CD4-positive, alpha-beta T cell (primary cell): ENCODE data around the gene TRERF1. TPM values are rescaled to one million over a fixed set of nuclear protein-coding genes. Genes with fewer than 3 reads are reported as not detected.

ENCODE experiments used
- ATAC-seq: fragments of 200-7000 bp; cut with Tn5 transposase; one replicate; pipeline ENCODE4 v1.10.0; 2022; ENCODE audit warnings: mild to moderate bottlenecking; ENCODE audit not compliant: poor library complexity
- CTCF ChIA-PET: fragments of 350-600 bp; sonication (Branson Sonifier 250); formaldehyde crosslinking; loops from one replicate; lab custom pipeline; 2021; ENCODE audit warnings: antibody characterized with exemption, inconsistent platforms; lab: Charles Lee
- POLR2A ChIA-PET: fragments of 350-600 bp; sonication (Branson Sonifier 250); formaldehyde crosslinking; loops from one replicate; lab custom pipeline; 2021; ENCODE audit warnings: antibody characterized with exemption, inconsistent platforms; lab: Charles Lee
- DNase-seq, 14 experiments: peaks; one replicate each; pipeline ENCODE4 v3.0.0-alpha.2; 2013 to 2020; ENCODE audit warnings: mixed read lengths in 2 of 14
- H3K27ac ChIP-seq, 2 donors: one replicate each; pipeline versions ENCODE4 v1.5.1 to v1.7.0; 2013; ENCODE audit warnings: low read length in 2 of 2, low read depth in 1 of 2, mild to moderate bottlenecking in 1 of 2
- H3K27me3 ChIP-seq, 2 experiments: 1 replicate in 1 of 2; 2 replicates in 1 of 2; pipeline versions ENCODE4 v1.6.1 to v1.7.0; 2013; ENCODE audit warnings: low read length in 2 of 2, control low read depth in 1 of 2, mild to moderate bottlenecking in 1 of 2, moderate library complexity in 1 of 2; ENCODE audit not compliant: insufficient read depth in 2 of 2, control insufficient read depth in 1 of 2
- H3K36me3 ChIP-seq: one replicate; pipeline ENCODE4 v1.6.1; 2013; ENCODE audit warnings: low read length, control low read depth; ENCODE audit not compliant: insufficient read depth
- H3K4me1 ChIP-seq: one replicate; pipeline ENCODE4 v1.6.1; 2013; ENCODE audit warnings: low read length, control low read depth; ENCODE audit not compliant: insufficient read depth
- H3K4me3 ChIP-seq: one replicate; pipeline ENCODE4 v1.5.1; 2013; ENCODE audit warnings: mild to moderate bottlenecking, low read length, moderate library complexity
- H3K9me3 ChIP-seq, 2 experiments: 1 replicate in 1 of 2; 2 replicates in 1 of 2; pipeline versions ENCODE4 v1.6.1 to v1.7.0; 2013; ENCODE audit warnings: low read length in 2 of 2, mild to moderate bottlenecking in 2 of 2, control low read depth in 1 of 2, moderate library complexity in 1 of 2; ENCODE audit not compliant: control insufficient read depth in 1 of 2, insufficient read depth in 1 of 2
- H3K27ac Mint-ChIP-seq: one replicate; pipeline ENCODE4 v1.8.0; 2020; ENCODE audit warnings: mixed read lengths
- H3K27me3 Mint-ChIP-seq: one replicate; pipeline ENCODE4 v1.8.0; 2021; ENCODE audit warnings: mixed read lengths
- H3K36me3 Mint-ChIP-seq: one replicate; pipeline ENCODE4 v1.8.0; 2021; ENCODE audit warnings: low read depth, mixed read lengths
- H3K4me1 Mint-ChIP-seq: one replicate; pipeline ENCODE4 v1.8.0; 2021; ENCODE audit warnings: low read depth, mixed read lengths
- H3K4me3 Mint-ChIP-seq: one replicate; pipeline ENCODE4 v1.8.0; 2020; ENCODE audit warnings: mild to moderate bottlenecking, mixed read lengths
- H3K9me3 Mint-ChIP-seq: one replicate; pipeline ENCODE4 v1.8.0; 2020; ENCODE audit warnings: mixed read lengths
- CTCF ChIP-seq: fragments of 200-600 bp; IDR thresholded peaks from one replicate; pipeline ENCODE4 v1.8.0; 2022; ENCODE audit warnings: antibody characterized with exemption, mild to moderate bottlenecking
- intact Hi-C, 2 experiments: fragments of 100-400 bp; cut with DNase I in 1 of 2; cut with micrococcal nuclease in 1 of 2; formaldehyde crosslinking; loops; one replicate each; pipeline versions ENCODE4 v1.15.1 to v1.9.0; 2023 to 2025; cut with DNase I, micrococcal nuclease
- total RNA-seq, 174 experiments: library from RNA in 2 of 174; stranded (reverse) in 2 of 174; gene quantifications; one replicate each; pipeline ENCODE4 v1.2.3 and lab custom pipeline; 2021 to 2026

The TRERF1 gene
- total RNA-seq, 2 experiments from 2014 or later: 31.0 to 31.7 TPM

- POLR2A ChIA-PET: interaction anchor here (0.7 to 3.0 kb wide), 4 partner anchors 16 to 34 kb away, joined by 3 to 11 read pairs (median 4); partner anchors contain the start of gene TRERF1
- Histone ChIP-seq H3K4me3 (no peak overlapping the region), H3K36me3 (peaks cover 3% of the 10 kb centered on the region), H3K4me1 (peaks cover 43% of the 10 kb centered on the region), H3K9me3 (no peaks in the 10 kb centered on the region), H3K27ac (no peak overlapping the region), H3K27me3 (no peaks in the 10 kb centered on the region)
- no peak for DNase-seq
- Mint-ChIP-seq H3K27ac (no peak overlapping the region), H3K9me3 (no peaks in the 10 kb centered on the region), H3K36me3 (peaks cover 5% of the 10 kb centered on the region), H3K4me1 (peaks cover 75% of the 10 kb centered on the region), H3K27me3 (no peaks in the 10 kb centered on the region), H3K4me3 (no peak overlapping the region)
- TF ChIP-seq CTCF: no peak
- no peak for ATAC-seq
- intact Hi-C loops: loop anchor here in 1 of 2 experiments (1.0 to 5.0 kb wide), 3 partner anchors 28 to 51 kb away; partner anchors contain the start of gene TRERF1
- CTCF ChIA-PET: interaction anchor here (1.6 kb wide), 1 partner anchor 129 kb away, joined by 4 read pairs; no protein-coding TSS in a partner anchor
Measured at GRCh38 chr6:42418724-42419123, 33.0 kb downstream of the TRERF1 start.

DNA sequence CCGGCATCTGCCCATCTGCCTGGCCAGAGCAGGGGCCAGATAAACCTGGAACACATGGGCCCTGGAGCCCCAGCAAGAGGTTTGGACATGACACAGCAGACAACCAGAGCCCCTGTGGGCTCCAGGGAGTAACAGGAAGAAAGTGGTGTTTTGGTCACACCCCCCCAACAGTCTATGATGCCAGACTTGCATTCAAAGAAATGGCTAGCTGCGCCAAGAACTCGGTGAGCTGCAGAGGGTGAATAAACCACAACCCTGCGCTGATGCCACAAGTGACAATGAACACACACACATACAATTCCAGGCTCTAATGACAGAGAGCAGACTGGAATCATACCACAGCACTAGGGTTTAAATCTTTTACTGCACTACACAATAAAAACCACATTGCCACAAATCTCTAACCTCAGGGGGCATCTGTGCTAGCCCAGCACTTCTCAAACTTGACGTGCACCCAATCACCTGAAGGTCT lies 34.0 kb downstream of the TRERF1 start:
- H3K27me3 Mint-ChIP-seq: no peaks in the 10 kb centered on the region
- intact Hi-C loops: loop anchor here in 1 of 2 experiments (1.0 to 5.0 kb wide), 4 partner anchors 27 to 50 kb away; partner anchors contain the start of gene TRERF1
- peak in 13 of 14 experiments; percentile 12 to 80 (median 30) for DNase-seq
- Histone ChIP-seq H3K4me3 (no peak overlapping the region), H3K9me3 (no peaks in the 10 kb centered on the region), H3K27me3 (no peaks in the 10 kb centered on the region), H3K27ac (no peak overlapping the region), H3K4me1 (peaks cover 37% of the 10 kb centered on the region), H3K36me3 (peaks cover 3% of the 10 kb centered on the region)
- ChIA-PET POLR2A (interaction anchor here (1.3 kb wide), 1 partner anchor 33 kb away, joined by 4 read pairs; the partner anchor contains the start of gene TRERF1), CTCF (no interaction called here)
- no peaks in the 10 kb centered on the region for H3K36me3 Mint-ChIP-seq
- no peak for TF ChIP-seq CTCF
- peak overlapping the region; percentile 72 for H3K27ac Mint-ChIP-seq
- peak overlapping the region; percentile 53 for H3K4me3 Mint-ChIP-seq
- H3K9me3 Mint-ChIP-seq: no peaks in the 10 kb centered on the region
- peaks cover 70% of the 10 kb centered on the region for H3K4me1 Mint-ChIP-seq
- peak; percentile 89 for ATAC-seq

- Mint-ChIP-seq H3K36me3 (no peaks in the 10 kb centered on the region), H3K27ac (peak overlapping the region; percentile 8), H3K27me3 (no peaks in the 10 kb centered on the region), H3K4me3 (no peak overlapping the region), H3K4me1 (peaks cover 58% of the 10 kb centered on the region), H3K9me3 (no peaks in the 10 kb centered on the region)
- Histone ChIP-seq H3K27me3 (no peaks in the 10 kb centered on the region), H3K27ac (no peak overlapping the region), H3K36me3 (peaks cover 2% of the 10 kb centered on the region), H3K4me1 (peaks cover 16% of the 10 kb centered on the region), H3K9me3 (no peaks in the 10 kb centered on the region), H3K4me3 (no peak overlapping the region)
- intact Hi-C loops: no loop called here
- no peak for TF ChIP-seq CTCF
- DNase-seq (no peak), ATAC-seq (no peak)
- CTCF ChIA-PET: no interaction called here
- POLR2A ChIA-PET: interaction anchor here (1.0 to 2.3 kb wide), 3 partner anchors 9 to 42 kb away, joined by 3 to 12 read pairs (median 5); no protein-coding TSS in a partner anchor
Measured at GRCh38 chr6:42411406-42411805, 40.3 kb downstream of the TRERF1 start.
